Peyer's patch (tissue), 4 donors: ENCODE measurements around the gene ECSCR. TPM values are rescaled to one million over a fixed set of nuclear protein-coding genes. Genes with fewer than 3 reads are reported as not detected.
A peak's percentile ranks its signal among the peaks of the same experiment; 100 is the strongest.

Experiments used
- DNase-seq, 3 donors: peaks; one replicate each; pipeline ENCODE4 v3.0.0-alpha.2; 2017 to 2019
- H3K27ac ChIP-seq, 4 donors: fragments of 200-600 bp; sonication (generic); one replicate each; pipeline ENCODE4 v1.5.1; 2016 to 2019
- H3K27me3 ChIP-seq, 2 donors: fragments of 200-600 bp; sonication (generic); one replicate each; pipeline ENCODE4 v1.5.1; 2019
- H3K36me3 ChIP-seq, 3 donors: fragments of 200-600 bp; sonication (generic); one replicate each; pipeline ENCODE4 v1.5.1; 2016 to 2019
- H3K4me1 ChIP-seq, 4 donors: fragments of 200-600 bp; sonication (generic); one replicate each; pipeline ENCODE4 v1.5.1; 2016 to 2019
- H3K4me3 ChIP-seq, 4 donors: fragments of 200-600 bp; sonication (generic); 1 replicate in 3 of 4; 2 replicates in 1 of 4; pipeline ENCODE4 v1.5.1; 2016 to 2019; ENCODE audit warnings: mild to moderate bottlenecking in 1 of 4
- H3K9me3 ChIP-seq, 4 donors: fragments of 200-600 bp; sonication (generic); one replicate each; pipeline ENCODE4 v1.5.1; 2016 to 2019; ENCODE audit warnings: mild to moderate bottlenecking in 1 of 4
- POLR2A ChIP-seq, 2 donors: fragments of 450-650 bp; IDR thresholded peaks; one replicate each; pipeline ENCODE4 v1.5.1; 2017; ENCODE audit warnings: antibody characterized with exemption in 2 of 2, mild to moderate bottlenecking in 2 of 2, moderate library complexity in 2 of 2
- total RNA-seq, 4 donors: library from RNA; depleted of rRNA; stranded (reverse); fragments of >200 nt; gene quantifications; one replicate each; pipeline ENCODE4 v1.1.0, GENCODE V29; 2016
- TF ChIP-seq, protein P1 (sequence below), 6 experiments: fragments of 450-650 bp in 4 of 6; fragments of 200-600 bp in 2 of 6; sonication (generic) in 1 of 6; IDR thresholded peaks; one replicate each; pipeline ENCODE4 v1.5.1; 2017 to 2019; ENCODE audit warnings: antibody characterized with exemption in 6 of 6, mild to moderate bottlenecking in 3 of 6, moderate library complexity in 1 of 6

ECSCR gene
- total RNA-seq, 4 donors from 2014 or later = 3.2 to 24.8 (median 7.9) TPM

DNA sequence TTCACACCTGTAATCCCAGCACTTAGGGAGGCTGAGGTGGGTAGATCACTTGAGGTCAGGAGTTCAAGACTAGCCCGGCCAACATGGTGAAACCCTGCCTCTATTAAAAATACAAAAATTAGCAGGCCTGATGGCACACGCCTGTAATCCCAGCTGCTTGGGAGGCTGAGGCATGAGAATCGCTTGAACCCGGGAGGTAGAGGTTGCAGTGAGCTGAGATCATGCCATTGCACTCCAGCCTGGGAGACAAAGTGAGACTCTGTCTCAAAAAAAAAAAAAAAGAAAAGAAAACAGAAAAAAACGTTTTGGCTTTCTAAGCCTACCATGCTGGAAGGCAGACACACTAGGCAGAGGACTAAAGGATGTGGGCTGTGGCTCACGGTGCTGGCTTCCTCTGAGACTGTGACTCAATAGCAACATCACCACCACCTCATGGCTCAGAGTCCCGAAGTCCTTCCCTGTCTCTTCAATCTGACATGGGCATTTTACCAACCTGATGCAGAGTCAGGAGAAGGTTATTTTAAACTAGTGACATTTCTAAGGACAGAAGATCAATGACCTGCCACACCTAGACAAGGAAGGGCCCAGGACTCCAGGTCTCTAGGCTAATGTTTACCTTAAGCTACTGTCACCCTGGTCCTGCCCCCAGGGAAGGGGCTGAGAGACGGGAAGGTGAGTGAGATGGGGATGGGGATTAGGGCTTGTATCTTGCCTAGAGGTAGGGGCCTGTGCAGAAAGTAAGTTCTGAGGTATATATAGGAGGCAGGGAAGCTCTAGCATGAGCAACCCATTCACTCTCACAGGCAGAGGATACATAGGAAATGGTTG, 3.7 kb downstream of the ECSCR start:
- Histone ChIP-seq H3K4me3 (no peak overlapping the region), H3K36me3 (no peaks in the 10 kb centered on the region), H3K9me3 (no peaks in the 10 kb centered on the region), H3K27ac (peak overlapping the region; percentile 30 to 69 (median 62)), H3K4me1 (peaks cover 0 to 16% (median 8%) of the 10 kb centered on the region in 4 donors), H3K27me3 (no peaks in the 10 kb centered on the region)
- TF ChIP-seq POLR2A (IDR thresholded peaks at IDR 0.05) = no peak
- TF ChIP-seq, protein P1, sequence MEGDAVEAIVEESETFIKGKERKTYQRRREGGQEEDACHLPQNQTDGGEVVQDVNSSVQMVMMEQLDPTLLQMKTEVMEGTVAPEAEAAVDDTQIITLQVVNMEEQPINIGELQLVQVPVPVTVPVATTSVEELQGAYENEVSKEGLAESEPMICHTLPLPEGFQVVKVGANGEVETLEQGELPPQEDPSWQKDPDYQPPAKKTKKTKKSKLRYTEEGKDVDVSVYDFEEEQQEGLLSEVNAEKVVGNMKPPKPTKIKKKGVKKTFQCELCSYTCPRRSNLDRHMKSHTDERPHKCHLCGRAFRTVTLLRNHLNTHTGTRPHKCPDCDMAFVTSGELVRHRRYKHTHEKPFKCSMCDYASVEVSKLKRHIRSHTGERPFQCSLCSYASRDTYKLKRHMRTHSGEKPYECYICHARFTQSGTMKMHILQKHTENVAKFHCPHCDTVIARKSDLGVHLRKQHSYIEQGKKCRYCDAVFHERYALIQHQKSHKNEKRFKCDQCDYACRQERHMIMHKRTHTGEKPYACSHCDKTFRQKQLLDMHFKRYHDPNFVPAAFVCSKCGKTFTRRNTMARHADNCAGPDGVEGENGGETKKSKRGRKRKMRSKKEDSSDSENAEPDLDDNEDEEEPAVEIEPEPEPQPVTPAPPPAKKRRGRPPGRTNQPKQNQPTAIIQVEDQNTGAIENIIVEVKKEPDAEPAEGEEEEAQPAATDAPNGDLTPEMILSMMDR (IDR thresholded peaks at IDR 0.05) = no peak
- DNase-seq = peak in 2 of 3 donors; percentile 78 to 92

DNA sequence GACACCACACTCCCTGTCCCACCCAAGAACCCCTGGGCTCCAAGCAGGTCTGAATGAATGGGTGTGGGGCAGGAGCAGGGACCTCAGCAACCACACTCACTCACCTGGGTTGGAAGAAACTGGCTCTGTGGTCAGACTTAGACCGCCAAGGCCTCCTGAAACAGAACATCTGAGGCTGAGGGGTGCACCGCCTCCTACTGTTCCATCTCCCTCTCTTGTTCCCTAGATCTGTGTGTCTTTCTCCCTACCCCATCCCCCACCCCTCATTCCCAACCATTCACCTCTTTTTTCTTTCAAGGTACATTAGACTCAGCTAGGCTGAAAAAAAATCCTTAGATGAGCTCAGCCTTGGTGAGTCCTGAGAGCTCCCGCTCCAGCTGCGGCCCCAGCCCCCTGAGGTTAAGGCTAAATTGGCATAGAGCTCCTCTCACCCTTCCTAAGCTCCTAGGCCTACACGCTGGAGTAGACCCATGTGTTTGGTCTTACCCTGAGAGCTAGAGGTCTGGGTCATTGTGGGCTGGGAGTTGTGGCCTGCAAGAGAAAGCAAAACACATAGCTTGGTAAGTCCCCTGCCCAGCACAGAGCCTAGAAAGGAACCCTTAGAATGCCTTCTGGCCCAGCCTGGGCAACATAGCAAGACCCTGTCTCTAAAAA, 4.8 kb downstream of the ECSCR start:
- TF ChIP-seq POLR2A (IDR thresholded peaks at IDR 0.05) = no peak
- TF ChIP-seq, protein P1 (IDR thresholded peaks at IDR 0.05) = no peak
- H3K4me1 ChIP-seq = peaks cover 0 to 16% (median 8%) of the 10 kb centered on the region in 4 donors
- no peak overlapping the region for H3K4me3 ChIP-seq
- DNase-seq = no peak
- H3K36me3 ChIP-seq = no peaks in the 10 kb centered on the region
- H3K9me3 ChIP-seq = no peaks in the 10 kb centered on the region
- no peaks in the 10 kb centered on the region for H3K27me3 ChIP-seq
- peak overlapping the region in 1 of 4 donors; percentile 30 for H3K27ac ChIP-seq

DNA sequence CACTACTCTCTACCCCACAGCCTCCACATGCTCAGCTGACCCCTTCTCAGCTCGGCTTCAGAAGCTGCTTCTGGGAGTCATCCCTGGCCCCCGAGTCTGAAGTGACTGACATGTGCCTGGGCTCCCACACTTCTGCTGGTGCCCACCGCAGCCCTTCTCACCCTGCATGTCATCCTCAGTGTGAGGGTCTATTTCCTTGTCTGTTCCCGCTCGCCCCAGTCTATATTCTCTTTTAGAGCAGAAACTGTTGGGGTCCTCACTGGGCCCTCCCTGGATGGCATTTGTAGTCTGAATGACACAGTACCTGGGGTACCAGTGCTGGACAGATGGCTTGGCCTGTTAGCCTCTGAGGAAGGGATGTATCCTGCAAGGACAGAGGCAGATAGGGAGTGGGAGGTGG, 5.3 kb downstream of the ECSCR start:
- Histone ChIP-seq H3K36me3 (no peaks in the 10 kb centered on the region), H3K27me3 (no peaks in the 10 kb centered on the region), H3K27ac (no peak overlapping the region), H3K4me1 (peaks cover 0 to 16% (median 8%) of the 10 kb centered on the region in 4 donors), H3K4me3 (no peak overlapping the region), H3K9me3 (no peaks in the 10 kb centered on the region)
- DNase-seq = no peak
- no peak for TF ChIP-seq POLR2A (IDR thresholded peaks at IDR 0.05)
- TF ChIP-seq, protein P1 (IDR thresholded peaks at IDR 0.05) = no peak

DNA sequence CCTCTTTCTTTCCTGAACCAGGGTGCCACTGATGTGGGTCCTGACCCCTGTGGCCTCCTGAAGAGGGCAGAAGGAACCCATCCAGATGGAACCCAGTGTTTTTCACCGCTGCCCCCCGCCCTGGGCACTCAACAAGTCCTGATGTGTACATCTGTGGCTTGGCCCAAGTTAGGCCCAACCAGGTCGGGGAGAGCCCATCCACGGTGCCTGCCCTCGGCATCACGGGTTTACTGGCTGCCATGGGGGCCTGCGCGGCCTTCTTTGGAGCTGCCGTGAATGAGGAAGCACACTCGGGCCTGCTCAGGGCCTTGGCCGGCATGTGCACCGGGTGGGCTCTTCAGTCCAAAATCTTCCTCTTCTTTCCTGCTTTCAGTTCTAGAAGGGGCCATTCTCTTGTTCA, 5.8 kb downstream of the ECSCR start:
- Histone ChIP-seq H3K36me3 (no peaks in the 10 kb centered on the region), H3K9me3 (no peaks in the 10 kb centered on the region), H3K4me1 (peaks cover 0 to 16% (median 8%) of the 10 kb centered on the region in 4 donors), H3K27me3 (no peaks in the 10 kb centered on the region), H3K27ac (no peak overlapping the region), H3K4me3 (no peak overlapping the region)
- TF ChIP-seq, protein P1 (IDR thresholded peaks at IDR 0.05) = no peak
- TF ChIP-seq POLR2A (IDR thresholded peaks at IDR 0.05) = no peak
- DNase-seq = no peak

DNA sequence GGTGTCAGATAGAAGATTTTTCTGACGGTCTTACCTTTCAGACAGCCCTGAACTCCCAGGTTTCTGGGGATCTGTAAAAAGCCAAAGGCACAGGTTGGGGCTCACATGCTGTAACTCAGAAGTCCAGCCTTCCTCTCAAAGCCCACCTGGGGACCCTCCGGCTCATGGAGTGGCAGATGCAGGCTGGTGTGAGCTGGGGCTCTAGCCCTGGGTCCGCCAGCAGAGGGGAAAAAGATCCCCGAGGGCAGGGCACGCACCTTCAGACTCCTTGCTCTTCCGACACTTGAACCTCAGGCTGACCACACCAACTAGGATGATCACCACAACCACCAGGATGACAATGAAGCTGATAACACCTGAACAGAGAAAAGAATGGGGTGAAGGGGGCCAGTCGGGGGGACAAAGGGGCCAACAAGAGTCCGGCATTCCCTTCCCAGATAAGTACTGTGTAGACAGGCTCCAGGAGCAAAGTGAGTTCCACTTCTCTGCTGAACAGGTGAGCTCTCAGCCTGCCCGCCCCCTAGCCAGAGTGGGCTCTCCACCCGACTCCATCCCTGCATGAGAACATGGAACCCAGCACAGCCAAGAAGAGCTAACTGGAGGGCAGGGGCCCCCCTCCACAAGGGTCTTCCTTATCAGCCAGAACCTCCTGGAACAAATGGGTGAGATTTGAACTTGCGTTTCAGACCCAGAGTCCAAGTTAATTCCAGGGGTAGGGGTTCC, 7.8 kb downstream of the ECSCR start:
- Histone ChIP-seq H3K27ac (no peak overlapping the region), H3K4me1 (peaks cover 0 to 14% (median 8%) of the 10 kb centered on the region in 4 donors), H3K36me3 (no peaks in the 10 kb centered on the region), H3K27me3 (no peaks in the 10 kb centered on the region), H3K9me3 (no peaks in the 10 kb centered on the region), H3K4me3 (no peak overlapping the region)
- no peak for TF ChIP-seq POLR2A (IDR thresholded peaks at IDR 0.05)
- DNase-seq = no peak
